Glutamatergic neuron (in vitro differentiated cells): ENCODE data around the gene LRRC51. TPM values are rescaled to one million over a fixed set of nuclear protein-coding genes. Genes with fewer than 3 reads are reported as not detected.

Experiments
- DNase-seq: peaks from one replicate; pipeline ENCODE4 v3.0.0; 2022
- H3K27ac Mint-ChIP-seq: one replicate; pipeline ENCODE4 v1.8.0; 2020; ENCODE audit warnings: mild to moderate bottlenecking, mixed read lengths, inconsistent platforms; ENCODE audit not compliant: unreplicated experiment
- H3K27me3 Mint-ChIP-seq: one replicate; pipeline ENCODE4 v1.8.0; 2020; ENCODE audit warnings: mild to moderate bottlenecking, moderate library complexity, mixed read lengths, inconsistent platforms; ENCODE audit not compliant: unreplicated experiment
- H3K36me3 Mint-ChIP-seq: one replicate; pipeline ENCODE4 v1.8.0; 2020; ENCODE audit warnings: mild to moderate bottlenecking, mixed read lengths, inconsistent platforms; ENCODE audit not compliant: unreplicated experiment
- H3K4me1 Mint-ChIP-seq: one replicate; pipeline ENCODE4 v1.8.0; 2020; ENCODE audit warnings: mild to moderate bottlenecking, low read depth, mixed read lengths, inconsistent platforms; ENCODE audit not compliant: unreplicated experiment
- H3K4me3 Mint-ChIP-seq: one replicate; pipeline ENCODE4 v1.8.0; 2020; ENCODE audit warnings: mild to moderate bottlenecking, mixed read lengths, inconsistent platforms; ENCODE audit not compliant: unreplicated experiment
- H3K9me3 Mint-ChIP-seq: one replicate; pipeline ENCODE4 v1.8.0; 2020; ENCODE audit warnings: mild to moderate bottlenecking, moderate library complexity, mixed read lengths, inconsistent platforms; ENCODE audit not compliant: unreplicated experiment
- CTCF ChIP-seq: fragments of 200-600 bp; sonication (generic); IDR thresholded peaks from one replicate; pipeline ENCODE4 v1.5.0; 2021; ENCODE audit not compliant: partially characterized antibody, unreplicated experiment
- total RNA-seq: library from RNA; stranded (reverse); fragmentation: NEBNext Ultra II Directional; extraction: Animal tissue kit (Norgen Biotek cat#: 25700); gene quantifications from one replicate; pipeline ENCODE4 v1.2.1, GENCODE V29; 2021; ENCODE audit not compliant: unreplicated experiment

LRRC51 gene
- total RNA-seq, 1 donor from 2014 or later: 8.3 TPM

DNA sequence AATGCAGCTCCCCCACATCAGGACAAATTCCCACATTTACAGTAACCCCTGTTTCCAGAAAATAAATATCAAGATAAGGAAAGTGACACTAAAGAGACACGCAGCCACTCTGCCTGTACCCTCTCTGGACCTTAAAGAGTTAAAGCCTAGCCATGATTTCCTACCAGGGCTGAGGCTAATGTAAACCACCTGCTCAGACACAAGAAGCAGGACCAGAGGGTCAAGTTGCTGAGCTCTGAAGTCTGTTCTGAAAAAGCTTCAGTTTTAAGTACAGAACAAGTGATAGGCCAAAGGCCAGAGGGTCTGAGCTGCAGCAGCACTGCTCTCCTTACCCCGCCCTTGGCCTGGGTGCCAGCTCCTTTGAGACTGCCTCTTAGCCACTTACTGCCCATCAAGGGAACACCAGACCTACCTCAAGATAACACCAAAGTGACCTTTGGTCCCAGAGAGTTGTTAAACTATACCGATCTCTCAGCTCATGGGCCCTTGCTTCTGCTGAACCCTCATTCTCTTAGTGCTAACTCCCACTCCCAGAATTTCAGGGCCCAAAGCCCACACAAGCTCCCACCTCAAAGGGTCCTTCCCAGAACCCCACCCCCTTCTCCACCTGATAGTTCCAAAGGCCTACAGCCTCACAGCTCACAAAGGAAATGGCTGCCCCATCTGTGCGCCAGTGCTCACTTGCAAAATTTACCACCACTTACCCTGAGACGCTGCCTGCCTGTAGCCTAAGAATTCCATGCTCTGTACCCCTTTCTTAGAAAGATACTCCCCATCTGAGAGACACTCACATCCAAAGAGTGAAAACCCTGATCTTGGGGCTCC, 41.4 kb upstream of the LRRC51 start:
- no peak for DNase-seq
- H3K9me3 Mint-ChIP-seq: peaks cover 3% of the 10 kb centered on the region
- TF ChIP-seq CTCF: no peak
- peaks cover 2% of the 10 kb centered on the region for H3K27me3 Mint-ChIP-seq
- H3K4me1 Mint-ChIP-seq: peaks cover 24% of the 10 kb centered on the region
- H3K27ac Mint-ChIP-seq: no peak overlapping the region
- H3K36me3 Mint-ChIP-seq: no peaks in the 10 kb centered on the region
- no peak overlapping the region for H3K4me3 Mint-ChIP-seq

DNA sequence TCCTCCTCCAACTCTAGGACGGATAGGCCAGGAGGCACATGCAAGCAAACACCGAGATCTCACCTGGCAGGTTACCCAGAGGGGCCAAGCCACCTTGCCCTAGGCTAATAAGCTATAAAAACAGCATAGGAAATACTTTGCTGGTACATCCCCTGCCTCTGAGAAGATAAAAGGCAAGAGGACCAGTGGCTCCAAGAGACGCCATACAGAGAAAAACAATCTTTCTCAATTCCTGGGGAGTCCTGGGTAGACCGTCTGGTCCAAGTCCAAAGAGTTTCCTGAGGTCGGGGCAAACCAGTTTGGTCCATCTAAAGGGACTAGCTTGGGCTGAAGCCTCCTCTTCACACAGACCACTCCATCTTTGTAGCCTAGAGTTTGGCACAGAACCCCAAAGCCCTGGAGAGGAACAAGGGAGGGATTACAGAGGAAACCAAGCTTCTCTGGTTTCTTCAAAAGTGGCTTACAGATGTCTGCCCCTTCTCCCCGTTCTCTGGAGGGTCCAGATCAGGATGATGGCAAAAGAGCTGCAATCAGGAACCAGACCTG, 40.7 kb upstream of the LRRC51 start:
- DNase-seq: no peak
- H3K4me3 Mint-ChIP-seq: no peak overlapping the region
- no peaks in the 10 kb centered on the region for H3K36me3 Mint-ChIP-seq
- H3K9me3 Mint-ChIP-seq: peaks cover 3% of the 10 kb centered on the region
- TF ChIP-seq CTCF: no peak
- peaks cover 24% of the 10 kb centered on the region for H3K4me1 Mint-ChIP-seq
- H3K27ac Mint-ChIP-seq: no peak overlapping the region
- peaks cover 2% of the 10 kb centered on the region for H3K27me3 Mint-ChIP-seq

GRCh38 chr11:72040491-72041363, 39.9 kb upstream of the LRRC51 start:
- peaks cover 3% of the 10 kb centered on the region for H3K9me3 Mint-ChIP-seq
- H3K27me3 Mint-ChIP-seq: peaks cover 2% of the 10 kb centered on the region
- peaks cover 24% of the 10 kb centered on the region for H3K4me1 Mint-ChIP-seq
- no peak for TF ChIP-seq CTCF
- no peak overlapping the region for H3K27ac Mint-ChIP-seq
- H3K4me3 Mint-ChIP-seq: no peak overlapping the region
- no peaks in the 10 kb centered on the region for H3K36me3 Mint-ChIP-seq
- peak; percentile 82 for DNase-seq

DNA sequence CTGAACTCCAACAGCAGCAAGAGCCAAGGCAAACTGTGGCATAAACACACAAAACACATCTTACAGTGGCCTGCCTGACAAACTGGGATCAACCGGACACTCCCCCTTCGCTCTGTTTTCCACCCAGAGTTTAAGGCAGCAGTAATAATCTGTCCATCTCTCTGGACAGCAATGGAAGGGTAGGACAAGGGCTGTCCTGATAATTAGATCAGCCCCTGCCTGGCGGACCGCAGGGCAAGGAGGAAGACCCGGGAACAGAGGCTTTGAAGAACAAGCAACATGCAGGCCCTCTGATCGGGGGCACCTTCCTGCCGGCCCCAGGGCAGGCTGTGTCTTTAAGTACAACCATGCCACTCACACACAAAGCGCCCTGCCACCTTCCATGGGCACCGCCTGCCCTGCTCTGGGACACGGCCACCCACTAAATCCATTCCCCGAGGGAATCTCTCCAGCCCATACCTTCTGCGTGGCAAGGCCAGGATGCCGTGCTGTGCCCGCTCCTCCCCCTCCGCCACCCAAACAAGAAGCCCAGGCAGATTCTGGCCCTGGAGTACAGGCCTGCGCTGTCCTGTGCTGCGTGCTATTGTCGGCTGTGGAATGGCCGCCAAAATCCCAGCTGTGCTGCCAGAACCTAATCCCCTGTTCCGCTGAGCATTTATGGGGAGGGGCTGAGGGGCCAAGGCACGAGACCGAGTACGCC, 39.1 kb upstream of the LRRC51 start:
- no peak for TF ChIP-seq CTCF
- peak; percentile 53 for DNase-seq
- H3K27ac Mint-ChIP-seq: no peak overlapping the region
- no peaks in the 10 kb centered on the region for H3K36me3 Mint-ChIP-seq
- H3K4me1 Mint-ChIP-seq: peaks cover 23% of the 10 kb centered on the region
- H3K9me3 Mint-ChIP-seq: peaks cover 3% of the 10 kb centered on the region
- H3K4me3 Mint-ChIP-seq: no peak overlapping the region
- peaks cover 2% of the 10 kb centered on the region for H3K27me3 Mint-ChIP-seq
